Stomach (tissue), 9 donors: ENCODE measurements around the gene FRMPD1. TPM values are rescaled to one million over a fixed set of nuclear protein-coding genes. Genes with fewer than 3 reads are reported as not detected.

Experiments
- DNase-seq, 2 donors: peaks; one replicate each; pipeline versions ENCODE4 v3.0.0 to v3.0.0-alpha.2; 2013 to 2019
- H3K27ac ChIP-seq, 5 donors: fragments of 200-600 bp in 4 of 5; sonication (generic) in 4 of 5; one replicate each; pipeline ENCODE4 v1.5.1; 2013 to 2019; ENCODE audit warnings: mild to moderate bottlenecking in 1 of 5, moderate library complexity in 1 of 5
- H3K27me3 ChIP-seq, 3 donors: fragments of 200-600 bp; sonication (generic); one replicate each; pipeline ENCODE4 v1.5.1; 2017 to 2019; ENCODE audit warnings: mixed run types in 1 of 3
- H3K36me3 ChIP-seq, 4 donors: fragments of 200-600 bp; sonication (generic); 1 replicate in 3 of 4; 2 replicates in 1 of 4; pipeline ENCODE4 v1.5.1; 2016 to 2019
- H3K4me1 ChIP-seq, 4 donors: fragments of 200-600 bp; sonication (generic); one replicate each; pipeline ENCODE4 v1.5.1; 2016 to 2019
- H3K4me3 ChIP-seq, 4 donors: fragments of 200-600 bp; sonication (generic) in 3 of 4; one replicate each; pipeline ENCODE4 v1.5.1; 2016 to 2019; ENCODE audit warnings: mild to moderate bottlenecking in 1 of 4
- H3K9me3 ChIP-seq, 4 donors: fragments of 200-600 bp; sonication (generic); one replicate each; pipeline ENCODE4 v1.5.1; 2016 to 2019
- CTCF ChIP-seq, 7 experiments: fragments of 450-650 bp in 4 of 7; fragments of 200-600 bp in 3 of 7; sonication (generic) in 3 of 7; IDR thresholded peaks; one replicate each; pipeline ENCODE4 v1.5.1; 2016 to 2019; ENCODE audit warnings: antibody characterized with exemption in 7 of 7, control low read depth in 2 of 7, mild to moderate bottlenecking in 1 of 7
- EP300 ChIP-seq: sonication (generic); formaldehyde crosslinking; IDR thresholded peaks from one replicate; pipeline ENCODE4 v1.6.1; 2017; ENCODE audit warnings: antibody characterized with exemption
- POLR2A ChIP-seq, 4 donors: fragments of 450-650 bp; IDR thresholded peaks; one replicate each; pipeline ENCODE4 v1.6.1; 2016; ENCODE audit warnings: antibody characterized with exemption in 4 of 4, control low read depth in 2 of 4, mild to moderate bottlenecking in 1 of 4, moderate library complexity in 1 of 4
- POLR2AphosphoS5 ChIP-seq, 3 donors: sonication (generic); formaldehyde crosslinking; IDR thresholded peaks; one replicate each; pipeline ENCODE4 v1.6.1; 2016; ENCODE audit warnings: antibody characterized with exemption in 3 of 3
- WGBS, 5 donors: extraction: QIAGEN DNeasy Blood & Tissue Kit in 3 of 5; methylation state at CpG; one replicate each; pipeline versions ENCODE4 v1.1.5 to v1.1.7; 2013 to 2018; 5-methylcytosine and 5-hydroxymethylcytosine counted together
- intact Hi-C: fragments of 100-400 bp; cut with DNase I; formaldehyde crosslinking; loops from one replicate; pipeline ENCODE4 v1.15.1; 2023; ENCODE audit warnings: low total_unique reads
- polyA plus RNA-seq, 3 donors: library from polyadenylated mRNA; stranded (reverse); fragments of 200-250 nt; gene quantifications; one replicate each; pipeline ENCODE4 v1.2.3, GENCODE V29; 2013
- total RNA-seq, 5 donors: library from RNA; depleted of rRNA; stranded (reverse); fragments of >200 nt; gene quantifications; one replicate each; pipeline versions ENCODE4 v1.1.0 to v1.2.3, GENCODE V29; 2014 to 2016
- donor health status: healthy with polysubstance abuse.
- donor health status: Bipolar disorder and iron deficiency.
- donor health status: healthy.

Gene FRMPD1
- total and polyA plus RNA-seq, 8 donors: under 0.01 to 0.18 (median 0.10) TPM; not detected in 4

DNA sequence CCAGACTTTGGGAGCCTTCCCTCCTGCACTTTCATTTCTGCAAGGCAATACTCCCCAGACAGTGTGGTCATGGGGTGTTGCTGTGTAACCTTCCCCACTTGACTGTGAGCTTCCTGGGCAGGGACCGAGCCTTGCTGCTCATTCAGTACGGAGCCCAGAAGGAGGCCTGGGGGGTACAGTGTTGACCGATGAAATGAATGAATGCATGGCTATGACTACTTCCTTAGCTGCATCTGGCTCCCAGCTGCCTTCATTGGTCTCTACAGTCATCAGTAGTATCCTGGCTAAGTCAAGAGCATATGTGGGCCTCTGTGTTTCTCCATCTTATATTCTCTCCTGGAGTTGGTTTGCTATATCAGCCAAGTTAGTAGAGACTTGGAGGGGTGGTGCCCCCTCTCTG, 9.9 kb downstream of the FRMPD1 start:
- Histone ChIP-seq H3K4me3 (no peak overlapping the region), H3K27ac (no peak overlapping the region), H3K27me3 (peaks cover 0 to 36% (median under 1%) of the 10 kb centered on the region in 3 donors), H3K9me3 (no peaks in the 10 kb centered on the region), H3K4me1 (no peaks in the 10 kb centered on the region), H3K36me3 (no peaks in the 10 kb centered on the region)
- DNase-seq: no peak
- 79 to 98% (median 95%) methylated on average over 3 of the region's 3 CpGs for WGBS, 5 donors
- intact Hi-C loops: no loop called here
- TF ChIP-seq POLR2A (IDR thresholded peaks at IDR 0.05) (no peak), EP300 (no peak), CTCF (IDR thresholded peaks at IDR 0.05) (no peak), POLR2AphosphoS5 (IDR thresholded peaks at IDR 0.05) (no peak)

GRCh38 chr9:37663926-37664325, 13.2 kb downstream of the FRMPD1 start:
- Histone ChIP-seq H3K27ac (no peak overlapping the region), H3K27me3 (peaks cover 0 to 52% (median 9%) of the 10 kb centered on the region in 3 donors), H3K36me3 (no peaks in the 10 kb centered on the region), H3K4me1 (no peaks in the 10 kb centered on the region), H3K9me3 (no peaks in the 10 kb centered on the region), H3K4me3 (no peak overlapping the region)
- intact Hi-C loops: no loop called here
- WGBS, 5 donors: 57 to 77% (median 73%) methylated on average over 5 of the region's 5 CpGs
- TF ChIP-seq EP300 (no peak), POLR2A (IDR thresholded peaks at IDR 0.05) (no peak), POLR2AphosphoS5 (IDR thresholded peaks at IDR 0.05) (no peak), CTCF (IDR thresholded peaks at IDR 0.05) (no peak)
- no peak for DNase-seq

- Histone ChIP-seq H3K36me3 (no peaks in the 10 kb centered on the region), H3K4me1 (no peaks in the 10 kb centered on the region), H3K27me3 (peaks cover 0 to 50% (median 9%) of the 10 kb centered on the region in 3 donors), H3K4me3 (no peak overlapping the region), H3K27ac (no peak overlapping the region), H3K9me3 (no peaks in the 10 kb centered on the region)
- TF ChIP-seq CTCF (IDR thresholded peaks at IDR 0.05) (no peak), EP300 (no peak)
- no peak for DNase-seq
- WGBS, 5 donors: 62 to 68% (median 66%) methylated on average over 2 of the region's 2 CpGs
- intact Hi-C loops: no loop called here
Measured at GRCh38 chr9:37667706-37668105, 17.0 kb downstream of the FRMPD1 start.

GRCh38 chr9:37668116-37668601, 17.4 kb downstream of the FRMPD1 start:
- peaks cover 0 to 53% (median 9%) of the 10 kb centered on the region in 3 donors for H3K27me3 ChIP-seq
- intact Hi-C loops: no loop called here
- no peak overlapping the region for H3K27ac ChIP-seq
- TF ChIP-seq POLR2A (IDR thresholded peaks at IDR 0.05) (no peak), EP300 (no peak), CTCF (IDR thresholded peaks at IDR 0.05) (no peak), POLR2AphosphoS5 (IDR thresholded peaks at IDR 0.05) (no peak)
- no peaks in the 10 kb centered on the region for H3K36me3 ChIP-seq
- H3K9me3 ChIP-seq: no peaks in the 10 kb centered on the region
- DNase-seq: no peak
- 17 to 35% (median 26%) methylated on average over 7 to 9 of the region's 9 CpGs for WGBS, 5 donors
- H3K4me1 ChIP-seq: no peaks in the 10 kb centered on the region
- H3K4me3 ChIP-seq: no peak overlapping the region
